Measurements from ENCODE around the gene CRHBP.
"Not testable (repeated sequence)": the region's sequence is repeated elsewhere in the genome, so short reads cannot be mapped to it uniquely, and the experiment has no call there.

Gene CRHBP

GRCh38 chr5:76941442-76941841 is 11.4 kb upstream of the CRHBP start:
- H3K4me2 ChIP-seq (ENCODE audit: low read length), result no peak overlapping the region
- no peak overlapping the region for H4K5ac ChIP-seq (ENCODE audit: low read length)
- no peak overlapping the region for H3K4ac ChIP-seq (ENCODE audit: low read depth, low read length)
- no peak overlapping the region for H3K27ac ChIP-seq (ENCODE audit: low read depth, low read length)
- no peak overlapping the region for H2BK5ac ChIP-seq (ENCODE audit: low read length)
- H2AK5ac ChIP-seq (ENCODE audit: low read length), result no peak overlapping the region
- H2BK120ac ChIP-seq (ENCODE audit: low read depth, low read length), result no peak overlapping the region
- no peaks in the 10 kb centered on the region for H3K79me2 ChIP-seq (ENCODE audit: control insufficient read depth, insufficient read depth, low read length)
- no peak overlapping the region for H3K9ac ChIP-seq (ENCODE audit: low read length)
- no peaks in the 10 kb centered on the region for H3K4me1 ChIP-seq (ENCODE audit: control insufficient read depth, low read depth, low read length)
- H3K4me3 ChIP-seq (ENCODE audit: low read length), result no peak overlapping the region
- no peak overlapping the region for H3K56ac ChIP-seq (ENCODE audit: low read length)
- no peaks in the 10 kb centered on the region for H3K36me3 ChIP-seq (ENCODE audit: control insufficient read depth, insufficient read depth, low read length)
- DNase-seq, result no peak
- H3K18ac ChIP-seq (ENCODE audit: low read length), result no peak overlapping the region
- no peak overlapping the region for H4K8ac ChIP-seq (ENCODE audit: low read depth, low read length)
- no peaks in the 10 kb centered on the region for H3K27me3 ChIP-seq (ENCODE audit: insufficient read depth, low read length, poor library complexity)
- H3K79me1 ChIP-seq (ENCODE audit: low read length), result no peaks in the 10 kb centered on the region
- WGBS (ENCODE audit: extremely low coverage, insufficient coverage, low lambda C conversion rate), result no CpG with 5 or more reads among the region's 3 CpGs
- no peak overlapping the region for H2BK15ac ChIP-seq (replicated peaks; ENCODE audit: low read depth)
- H3K23ac ChIP-seq (ENCODE audit: low read length), result no peak overlapping the region

GRCh38 chr5:76942581-76942980 is 10.3 kb upstream of the CRHBP start:
- Histone ChIP-seq H3K4me2 (ENCODE audit: low read length) (no peak overlapping the region), H2BK5ac (ENCODE audit: low read length) (no peak overlapping the region), H3K79me1 (ENCODE audit: low read length) (no peaks in the 10 kb centered on the region), H3K4ac (ENCODE audit: low read depth, low read length) (no peak overlapping the region), H2BK120ac (ENCODE audit: low read depth, low read length) (no peak overlapping the region), H3K56ac (ENCODE audit: low read length) (no peak overlapping the region), H3K27ac (ENCODE audit: low read depth, low read length) (no peak overlapping the region), H4K8ac (ENCODE audit: low read depth, low read length) (no peak overlapping the region), H3K9ac (ENCODE audit: low read length) (no peak overlapping the region), H3K4me1 (ENCODE audit: control insufficient read depth, low read depth, low read length) (no peaks in the 10 kb centered on the region), H3K27me3 (ENCODE audit: insufficient read depth, low read length, poor library complexity) (no peaks in the 10 kb centered on the region), H3K36me3 (ENCODE audit: control insufficient read depth, insufficient read depth, low read length) (no peaks in the 10 kb centered on the region), H3K18ac (ENCODE audit: low read length) (no peak overlapping the region), H2AK5ac (ENCODE audit: low read length) (no peak overlapping the region), H3K23ac (ENCODE audit: low read length) (no peak overlapping the region), H2BK15ac (replicated peaks; ENCODE audit: low read depth) (no peak overlapping the region), H3K4me3 (ENCODE audit: low read length) (no peak overlapping the region), H3K79me2 (ENCODE audit: control insufficient read depth, insufficient read depth, low read length) (no peaks in the 10 kb centered on the region), H4K5ac (ENCODE audit: low read length) (no peak overlapping the region)
- no CpG with 5 or more reads among the region's 1 CpG for WGBS (ENCODE audit: extremely low coverage, insufficient coverage, low lambda C conversion rate)
- DNase-seq, result no peak

- Histone ChIP-seq H3K4me2 (ENCODE audit: low read length) (no peak overlapping the region), H3K27ac (ENCODE audit: low read depth, low read length) (no peak overlapping the region), H3K18ac (ENCODE audit: low read length) (no peak overlapping the region), H3K9ac (ENCODE audit: low read length) (no peak overlapping the region), H3K4me3 (ENCODE audit: low read length) (no peak overlapping the region), H3K4me1 (ENCODE audit: control insufficient read depth, low read depth, low read length) (no peaks in the 10 kb centered on the region), H3K23ac (ENCODE audit: low read length) (no peak overlapping the region), H2BK5ac (ENCODE audit: low read length) (no peak overlapping the region), H3K27me3 (ENCODE audit: insufficient read depth, low read length, poor library complexity) (no peaks in the 10 kb centered on the region), H2BK15ac (replicated peaks; ENCODE audit: low read depth) (no peak overlapping the region), H4K8ac (ENCODE audit: low read depth, low read length) (no peak overlapping the region), H4K5ac (ENCODE audit: low read length) (no peak overlapping the region), H2AK5ac (ENCODE audit: low read length) (no peak overlapping the region), H3K4ac (ENCODE audit: low read depth, low read length) (no peak overlapping the region), H3K79me2 (ENCODE audit: control insufficient read depth, insufficient read depth, low read length) (no peaks in the 10 kb centered on the region), H3K79me1 (ENCODE audit: low read length) (no peaks in the 10 kb centered on the region), H2BK120ac (ENCODE audit: low read depth, low read length) (no peak overlapping the region), H3K56ac (ENCODE audit: low read length) (no peak overlapping the region), H3K36me3 (ENCODE audit: control insufficient read depth, insufficient read depth, low read length) (no peaks in the 10 kb centered on the region)
- no CpG with 5 or more reads among the region's 3 CpGs for WGBS (ENCODE audit: extremely low coverage, insufficient coverage, low lambda C conversion rate)
- no peak for DNase-seq
These were observed 9.8 kb upstream of the CRHBP start for GRCh38 chr5:76943006-76943405.

GRCh38 chr5:76944638-76945037 is 8.2 kb upstream of the CRHBP start:
- Histone ChIP-seq H3K27ac (ENCODE audit: low read depth, low read length) (no peak overlapping the region), H2BK15ac (replicated peaks; ENCODE audit: low read depth) (no peak overlapping the region), H3K4me3 (ENCODE audit: low read length) (no peak overlapping the region), H3K79me2 (ENCODE audit: control insufficient read depth, insufficient read depth, low read length) (no peaks in the 10 kb centered on the region), H3K18ac (ENCODE audit: low read length) (no peak overlapping the region), H3K79me1 (ENCODE audit: low read length) (no peaks in the 10 kb centered on the region), H3K4me2 (ENCODE audit: low read length) (no peak overlapping the region), H3K27me3 (ENCODE audit: insufficient read depth, low read length, poor library complexity) (no peaks in the 10 kb centered on the region), H3K4me1 (ENCODE audit: control insufficient read depth, low read depth, low read length) (no peaks in the 10 kb centered on the region), H3K36me3 (ENCODE audit: control insufficient read depth, insufficient read depth, low read length) (no peaks in the 10 kb centered on the region), H3K9ac (ENCODE audit: low read length) (no peak overlapping the region), H3K56ac (ENCODE audit: low read length) (no peak overlapping the region), H4K8ac (ENCODE audit: low read depth, low read length) (no peak overlapping the region), H3K4ac (ENCODE audit: low read depth, low read length) (no peak overlapping the region), H2AK5ac (ENCODE audit: low read length) (no peak overlapping the region), H2BK120ac (ENCODE audit: low read depth, low read length) (no peak overlapping the region), H2BK5ac (ENCODE audit: low read length) (no peak overlapping the region), H4K5ac (ENCODE audit: low read length) (no peak overlapping the region), H3K23ac (ENCODE audit: low read length) (no peak overlapping the region)
- WGBS (ENCODE audit: extremely low coverage, insufficient coverage, low lambda C conversion rate), result no CpG with 5 or more reads among the region's 5 CpGs
- no peak for DNase-seq

GRCh38 chr5:76945238-76945637 is 7.6 kb upstream of the CRHBP start:
- not testable (repeated sequence) for H3K36me3 ChIP-seq (ENCODE audit: control insufficient read depth, insufficient read depth, low read length); H3K79me1 ChIP-seq (ENCODE audit: low read length); H3K18ac ChIP-seq (ENCODE audit: low read length); H4K8ac ChIP-seq (ENCODE audit: low read depth, low read length); H3K27ac ChIP-seq (ENCODE audit: low read depth, low read length); H3K4ac ChIP-seq (ENCODE audit: low read depth, low read length); H2AK5ac ChIP-seq (ENCODE audit: low read length); H3K79me2 ChIP-seq (ENCODE audit: control insufficient read depth, insufficient read depth, low read length); H3K4me3 ChIP-seq (ENCODE audit: low read length); H2BK120ac ChIP-seq (ENCODE audit: low read depth, low read length); H3K56ac ChIP-seq (ENCODE audit: low read length); H3K9ac ChIP-seq (ENCODE audit: low read length); H4K5ac ChIP-seq (ENCODE audit: low read length); H3K4me1 ChIP-seq (ENCODE audit: control insufficient read depth, low read depth, low read length); H3K27me3 ChIP-seq (ENCODE audit: insufficient read depth, low read length, poor library complexity); H3K4me2 ChIP-seq (ENCODE audit: low read length); H3K23ac ChIP-seq (ENCODE audit: low read length); H2BK5ac ChIP-seq (ENCODE audit: low read length); H2BK15ac ChIP-seq (replicated peaks; ENCODE audit: low read depth)
- WGBS (ENCODE audit: extremely low coverage, insufficient coverage, low lambda C conversion rate), result no CpG with 5 or more reads among the region's 9 CpGs
- DNase-seq, result peak; percentile 23

- Histone ChIP-seq H3K79me1 (ENCODE audit: low read length) (no peaks in the 10 kb centered on the region), H3K27ac (ENCODE audit: low read depth, low read length) (no peak overlapping the region), H2BK120ac (ENCODE audit: low read depth, low read length) (no peak overlapping the region), H2AK5ac (ENCODE audit: low read length) (no peak overlapping the region), H3K4me3 (ENCODE audit: low read length) (no peak overlapping the region), H2BK15ac (replicated peaks; ENCODE audit: low read depth) (no peak overlapping the region), H3K18ac (ENCODE audit: low read length) (no peak overlapping the region), H2BK5ac (ENCODE audit: low read length) (no peak overlapping the region), H3K36me3 (ENCODE audit: control insufficient read depth, insufficient read depth, low read length) (no peaks in the 10 kb centered on the region), H3K4me1 (ENCODE audit: control insufficient read depth, low read depth, low read length) (no peaks in the 10 kb centered on the region), H4K5ac (ENCODE audit: low read length) (no peak overlapping the region), H4K8ac (ENCODE audit: low read depth, low read length) (no peak overlapping the region), H3K79me2 (ENCODE audit: control insufficient read depth, insufficient read depth, low read length) (no peaks in the 10 kb centered on the region), H3K23ac (ENCODE audit: low read length) (no peak overlapping the region), H3K27me3 (ENCODE audit: insufficient read depth, low read length, poor library complexity) (no peaks in the 10 kb centered on the region), H3K4me2 (ENCODE audit: low read length) (no peak overlapping the region), H3K4ac (ENCODE audit: low read depth, low read length) (peak overlapping the region; percentile 27), H3K56ac (ENCODE audit: low read length) (no peak overlapping the region), H3K9ac (ENCODE audit: low read length) (no peak overlapping the region)
- DNase-seq, result no peak
- WGBS (ENCODE audit: extremely low coverage, insufficient coverage, low lambda C conversion rate), result no CpG with 5 or more reads among the region's 2 CpGs
These were observed 6.8 kb upstream of the CRHBP start for GRCh38 chr5:76946090-76946489.

Data from mesendoderm (in vitro differentiated cells).